Ammon's horn (tissue), 1 donor: Measurements from ENCODE around the gene USP9Y.

Experiments
- DNase-seq: peaks from one replicate; pipeline ENCODE4 v3.0.0-alpha.2; 2016; ENCODE audit warnings: low spot score

USP9Y gene

GRCh38 chrY:12765976-12766375 lies 64.9 kb downstream of the USP9Y start:
- DNase-seq = no peak

- no peak for DNase-seq
Observed at GRCh38 chrY:12784521-12784920, 83.5 kb downstream of the USP9Y start.

GRCh38 chrY:12793999-12794398 lies 93.0 kb downstream of the USP9Y start:
- no peak for DNase-seq

GRCh38 chrY:12808046-12808445 lies 107.0 kb downstream of the USP9Y start:
- DNase-seq = no peak

- peak; percentile 6 for DNase-seq
Observed at GRCh38 chrY:12809034-12809433, 108.0 kb downstream of the USP9Y start.

GRCh38 chrY:12823408-12823807 lies 122.4 kb downstream of the USP9Y start:
- DNase-seq = no peak

- DNase-seq = no peak
Observed at GRCh38 chrY:12826791-12827190, 125.8 kb downstream of the USP9Y start.

GRCh38 chrY:12833284-12833683 lies 132.3 kb downstream of the USP9Y start:
- DNase-seq = no peak

- peak; percentile 9 for DNase-seq
Observed at GRCh38 chrY:12837550-12837949, 136.5 kb downstream of the USP9Y start.

GRCh38 chrY:12841368-12841767 lies 140.3 kb downstream of the USP9Y start:
- no peak for DNase-seq

- DNase-seq = no peak
Observed at GRCh38 chrY:12846793-12847192, 145.8 kb downstream of the USP9Y start.

- DNase-seq = peak; percentile 3
Observed at GRCh38 chrY:12855791-12856275, 154.8 kb downstream of the USP9Y start.

GRCh38 chrY:12867960-12868359 lies 166.9 kb downstream of the USP9Y start:
- no peak for DNase-seq

GRCh38 chrY:12896973-12897372 lies 195.9 kb downstream of the USP9Y start:
- no peak for DNase-seq

GRCh38 chrY:12898604-12899003 lies 197.6 kb downstream of the USP9Y start:
- DNase-seq = no peak

GRCh38 chrY:12904618-12905516 lies 203.8 kb downstream of the USP9Y start, which contains the start of gene DDX3Y:
Gene DDX3Y, plus strand, starts transcription at chrY:12904868. Its CDS starts 69 bp downstream, at chrY:12904937.
- DNase-seq = peak; percentile 96

- DNase-seq = peak; percentile 80
Observed at GRCh38 chrY:12905517-12905872, 204.5 kb downstream of the USP9Y start.

GRCh38 chrY:12905895-12906294 lies 204.9 kb downstream of the USP9Y start:
- peak; percentile 4 for DNase-seq
